ENCODE data around the gene HSD17B14. TPM values are rescaled to one million over a fixed set of nuclear protein-coding genes. Genes with fewer than 3 reads are reported as not detected.

Gene HSD17B14
- total and polyA plus RNA-seq, 9 of the 15 experiments (the other 6 are each of a cell fraction or from before 2014, with no cell fraction given): 0.16 TPM; not detected in 8

GRCh38 chr19:48878196-48879024 is 42.1 kb upstream of the HSD17B14 start (continued):
- no peak for TF ChIP-seq ZNF212 (CRISPR knock-in tag; IDR thresholded peaks at IDR 0.05)
- TF ChIP-seq ZNF561 (CRISPR knock-in tag; conservative IDR thresholded peaks at IDR 0.05): no peak
- TF ChIP-seq ZNF134 (CRISPR knock-in tag; conservative IDR thresholded peaks at IDR 0.05): no peak
- TF ChIP-seq FOXP1 (CRISPR knock-in tag; IDR thresholded peaks at IDR 0.05): peak; percentile 81; the same call in 1 of the 2 replicates
- peak; percentile 100 for TF ChIP-seq TCF3 (CRISPR knock-in tag; IDR thresholded peaks at IDR 0.05)
- TF ChIP-seq PHB (CRISPR knock-in tag; IDR thresholded peaks at IDR 0.05): no peak
- TF ChIP-seq, protein P1, sequence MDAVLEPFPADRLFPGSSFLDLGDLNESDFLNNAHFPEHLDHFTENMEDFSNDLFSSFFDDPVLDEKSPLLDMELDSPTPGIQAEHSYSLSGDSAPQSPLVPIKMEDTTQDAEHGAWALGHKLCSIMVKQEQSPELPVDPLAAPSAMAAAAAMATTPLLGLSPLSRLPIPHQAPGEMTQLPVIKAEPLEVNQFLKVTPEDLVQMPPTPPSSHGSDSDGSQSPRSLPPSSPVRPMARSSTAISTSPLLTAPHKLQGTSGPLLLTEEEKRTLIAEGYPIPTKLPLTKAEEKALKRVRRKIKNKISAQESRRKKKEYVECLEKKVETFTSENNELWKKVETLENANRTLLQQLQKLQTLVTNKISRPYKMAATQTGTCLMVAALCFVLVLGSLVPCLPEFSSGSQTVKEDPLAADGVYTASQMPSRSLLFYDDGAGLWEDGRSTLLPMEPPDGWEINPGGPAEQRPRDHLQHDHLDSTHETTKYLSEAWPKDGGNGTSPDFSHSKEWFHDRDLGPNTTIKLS (IDR thresholded peaks at IDR 0.05; ENCODE audit: borderline replicate concordance, low read depth): peak; percentile 76; the same call in 1 of the 2 replicates
- TF ChIP-seq ZNF175 (CRISPR knock-in tag; IDR thresholded peaks at IDR 0.05; ENCODE audit: low read depth): peak; percentile 47; the same call in 1 of the 2 replicates
- no peak; the same call in 1 of the 2 replicates for TF ChIP-seq RHOXF2B (CRISPR knock-in tag; conservative IDR thresholded peaks at IDR 0.05)
- TF ChIP-seq NEUROD1 (IDR thresholded peaks at IDR 0.05; ENCODE audit: borderline replicate concordance, low read depth, low read length, partially characterized antibody): peak; percentile 84
- TF ChIP-seq HNRNPK (IDR thresholded peaks at IDR 0.05; ENCODE audit: low read depth, low read length, poor library complexity, severe bottlenecking): no peak
- 0 out of 2 replicates have a peak, but pooled peaks have one; percentile 45 for TF ChIP-seq CHD2 (IDR thresholded peaks at IDR 0.05; ENCODE audit: low read depth, low read length)
- no peak for TF ChIP-seq KDM2B (CRISPR knock-in tag; IDR thresholded peaks at IDR 0.05)
- TF ChIP-seq SIRT6 (IDR thresholded peaks at IDR 0.05; ENCODE audit: low read depth, low read length): no peak
- no peak for TF ChIP-seq HNRNPH1 (optimal IDR thresholded peaks at IDR 0.05; ENCODE audit: low read depth, low read length)
- no peak for TF ChIP-seq DLX4 (CRISPR knock-in tag; IDR thresholded peaks at IDR 0.05)
- no peak for TF ChIP-seq IRF2 (CRISPR knock-in tag; IDR thresholded peaks at IDR 0.05)
- TF ChIP-seq POLR2AphosphoS5 (IDR thresholded peaks at IDR 0.05; ENCODE audit: control insufficient read depth, insufficient read depth, low read depth, low read length): peak; percentile 99
- TF ChIP-seq MEF2A (IDR thresholded peaks at IDR 0.05; ENCODE audit: control insufficient read depth, low read depth, low read length): peak; percentile 88
- no peak for TF ChIP-seq ZNF695 (CRISPR knock-in tag; IDR thresholded peaks at IDR 0.05)
- no peak for TF ChIP-seq UBTF (IDR thresholded peaks at IDR 0.05; ENCODE audit: borderline replicate concordance in 1 of 2, low read depth in 2 of 2, low read length in 2 of 2)
- peak; percentile 86 to 95 for TF ChIP-seq FOXA3 (CRISPR knock-in tag; conservative IDR thresholded peaks at IDR 0.05 in 1 of 2, IDR thresholded peaks at IDR 0.05 in 1 of 2)

All from K562 (cell line).